Spleen (tissue), 11 donors: ENCODE results near the gene PSMA6. TPM values are rescaled to one million over a fixed set of nuclear protein-coding genes. Genes with fewer than 3 reads are reported as not detected.
"Not testable (repeated sequence)": the region's sequence is repeated elsewhere in the genome, so short reads cannot be mapped to it uniquely, and the experiment has no call there.

ENCODE experiments used
- DNase-seq: peaks from one replicate; pipeline ENCODE4 v3.0.0-alpha.2; 2020
- H3K27ac ChIP-seq, 8 donors: fragments of 200-600 bp; sonication (generic) in 7 of 8; 1 replicate in 4 of 8; 2 replicates in 4 of 8; pipeline versions ENCODE4 v1.5.0 to v1.8.0; 2016 to 2021; ENCODE audit warnings: inconsistent platforms in 4 of 8, mild to moderate bottlenecking in 4 of 8, moderate library complexity in 1 of 8
- H3K27me3 ChIP-seq, 7 donors: fragments of 200-600 bp; sonication (generic) in 6 of 7; replicated peaks in 1 of 7; 1 replicate in 4 of 7; 2 replicates in 3 of 7; pipeline versions ENCODE4 v1.5.0 to v1.8.0; 2016 to 2021; ENCODE audit warnings: inconsistent platforms in 3 of 7, mild to moderate bottlenecking in 1 of 7
- H3K36me3 ChIP-seq, 6 donors: fragments of 200-600 bp; sonication (generic) in 5 of 6; 1 replicate in 4 of 6; 2 replicates in 2 of 6; pipeline versions ENCODE4 v1.5.0 to v1.8.0; 2016 to 2021; ENCODE audit warnings: inconsistent platforms in 2 of 6
- H3K4me1 ChIP-seq, 6 donors: fragments of 200-600 bp; sonication (generic) in 5 of 6; 1 replicate in 3 of 6; 2 replicates in 3 of 6; pipeline versions ENCODE4 v1.5.0 to v1.8.0; 2016 to 2021; ENCODE audit warnings: inconsistent platforms in 3 of 6
- H3K4me3 ChIP-seq, 8 donors: fragments of 200-600 bp; sonication (generic) in 7 of 8; 1 replicate in 4 of 8; 2 replicates in 4 of 8; pipeline versions ENCODE4 v1.5.0 to v1.8.0; 2016 to 2021; ENCODE audit warnings: inconsistent platforms in 4 of 8, mild to moderate bottlenecking in 4 of 8, moderate library complexity in 2 of 8
- H3K9me3 ChIP-seq, 8 donors: fragments of 200-600 bp; sonication (generic) in 7 of 8; 1 replicate in 4 of 8; 2 replicates in 4 of 8; pipeline versions ENCODE4 v1.5.0 to v1.8.0; 2016 to 2021; ENCODE audit warnings: inconsistent platforms in 4 of 8
- POLR2A ChIP-seq, 3 donors: fragments of 450-650 bp; IDR thresholded peaks; one replicate each; pipeline ENCODE4 v1.5.1; 2017; ENCODE audit warnings: antibody characterized with exemption in 3 of 3, mild to moderate bottlenecking in 1 of 3
- POLR2AphosphoS5 ChIP-seq, 3 donors: sonication (generic); formaldehyde crosslinking; IDR thresholded peaks; one replicate each; pipeline ENCODE4 v1.5.1; 2017; ENCODE audit warnings: antibody characterized with exemption in 3 of 3
- WGBS, 5 donors: extraction: QIAGEN DNeasy Blood & Tissue Kit in 3 of 5; methylation state at CpG; one replicate each; pipeline versions ENCODE4 v1.1.5 to v1.1.7; 2013 to 2018; 5-methylcytosine and 5-hydroxymethylcytosine counted together
- intact Hi-C: fragments of 100-400 bp; cut with DNase I; formaldehyde crosslinking; loops from one replicate; pipeline ENCODE4 v1.15.0; 2023; ENCODE audit warnings: low total_unique reads
- polyA plus RNA-seq, 3 donors: library from polyadenylated mRNA; stranded (reverse); fragments of 200-250 nt; gene quantifications; one replicate each; pipeline ENCODE4 v1.2.1, GENCODE V29; 2013
- total RNA-seq, 7 donors: library from RNA; depleted of rRNA in 3 of 7; stranded (reverse); fragments of >200 nt in 3 of 7; fragmentation: NEBNext Ultra II Directional in 4 of 7; extraction: Animal tissue kit (Norgen Biotek cat#: 25700) in 4 of 7; gene quantifications; one replicate each; pipeline versions ENCODE4 v1.1.0 to v1.2.1, GENCODE V29; 2016 to 2021
- TF ChIP-seq, protein P1 (sequence below), 11 experiments: fragments of 200-600 bp in 7 of 11; fragments of 450-650 bp in 4 of 11; sonication (generic) in 4 of 11; IDR thresholded peaks in 8 of 11; conservative IDR thresholded peaks in 3 of 11; 1 replicate in 7 of 11; 2 replicates in 4 of 11; pipeline versions ENCODE4 v1.4.0 to v1.8.0; 2016 to 2021; ENCODE audit warnings: antibody characterized with exemption in 11 of 11, inconsistent platforms in 4 of 11, mild to moderate bottlenecking in 1 of 11
- donor health status: healthy with polysubstance abuse.
- donor health status: DM: no; HTN: no; CAD: no; lungs with moderate emphysema.
- donor health status: DM: no; HTN: no; CAD: no.
- donor health status: Bipolar disorder and iron deficiency.
- donor health status: healthy.
- donor health status: DM: no; HTN: no; CAD: no.
- donor health status: DM: yes; HTN: yes; CAD: no.

Gene PSMA6
- total and polyA plus RNA-seq, 10 donors = 108 to 185 (median 131) TPM

- H3K4me3 ChIP-seq = no peak overlapping the region
- intact Hi-C loops = loop anchor here (10.0 kb wide), 1 partner anchor 69 kb away; the partner anchor contains the start of gene NFKBIA
- no peak for DNase-seq
- no peaks in the 10 kb centered on the region for H3K36me3 ChIP-seq
- WGBS, 5 donors = 70 to 84% (median 72%) methylated on average over 13 of the region's 13 CpGs
- peak overlapping the region; percentile 22 to 95 (median 88) for H3K27ac ChIP-seq
- H3K27me3 ChIP-seq = no peaks in the 10 kb centered on the region
- no peak for TF ChIP-seq POLR2A (IDR thresholded peaks at IDR 0.05)
- TF ChIP-seq POLR2AphosphoS5 (IDR thresholded peaks at IDR 0.05) = peak in 2 of 3 donors; percentile 73 to 78
- TF ChIP-seq, protein P1, sequence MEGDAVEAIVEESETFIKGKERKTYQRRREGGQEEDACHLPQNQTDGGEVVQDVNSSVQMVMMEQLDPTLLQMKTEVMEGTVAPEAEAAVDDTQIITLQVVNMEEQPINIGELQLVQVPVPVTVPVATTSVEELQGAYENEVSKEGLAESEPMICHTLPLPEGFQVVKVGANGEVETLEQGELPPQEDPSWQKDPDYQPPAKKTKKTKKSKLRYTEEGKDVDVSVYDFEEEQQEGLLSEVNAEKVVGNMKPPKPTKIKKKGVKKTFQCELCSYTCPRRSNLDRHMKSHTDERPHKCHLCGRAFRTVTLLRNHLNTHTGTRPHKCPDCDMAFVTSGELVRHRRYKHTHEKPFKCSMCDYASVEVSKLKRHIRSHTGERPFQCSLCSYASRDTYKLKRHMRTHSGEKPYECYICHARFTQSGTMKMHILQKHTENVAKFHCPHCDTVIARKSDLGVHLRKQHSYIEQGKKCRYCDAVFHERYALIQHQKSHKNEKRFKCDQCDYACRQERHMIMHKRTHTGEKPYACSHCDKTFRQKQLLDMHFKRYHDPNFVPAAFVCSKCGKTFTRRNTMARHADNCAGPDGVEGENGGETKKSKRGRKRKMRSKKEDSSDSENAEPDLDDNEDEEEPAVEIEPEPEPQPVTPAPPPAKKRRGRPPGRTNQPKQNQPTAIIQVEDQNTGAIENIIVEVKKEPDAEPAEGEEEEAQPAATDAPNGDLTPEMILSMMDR (IDR thresholded peaks at IDR 0.05 in 8 of 11, conservative IDR thresholded peaks at IDR 0.05 in 3 of 11) = peak in 1 of 11 experiments; percentile 21
- peaks cover 65 to 93% (median 86%) of the 10 kb centered on the region in 6 donors for H3K4me1 ChIP-seq
- no peaks in the 10 kb centered on the region for H3K9me3 ChIP-seq
Measured at GRCh38 chr14:35335388-35336092, 43.4 kb downstream of the PSMA6 start.

DNA sequence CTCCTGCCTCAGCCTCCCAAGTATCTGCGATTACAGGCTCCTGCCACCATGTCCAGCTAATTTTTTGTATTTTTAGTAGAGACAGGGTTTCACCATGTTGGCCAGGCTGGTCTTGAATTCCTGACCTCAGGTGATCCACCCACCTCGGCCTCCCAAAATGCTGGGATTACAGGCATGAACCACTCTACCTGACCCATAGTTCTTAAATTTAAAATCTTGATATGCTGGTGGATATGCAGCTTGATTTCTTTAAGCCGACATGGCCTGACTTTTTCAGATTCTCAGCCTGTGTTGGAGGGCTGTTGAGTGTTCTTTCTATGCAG lies 44.0 kb downstream of the PSMA6 start:
- intact Hi-C loops = loop anchor here (10.0 kb wide), 1 partner anchor 69 kb away; the partner anchor contains the start of gene NFKBIA
- TF ChIP-seq POLR2A (IDR thresholded peaks at IDR 0.05) = peak in 1 of 3 donors; percentile 58
- not testable (repeated sequence) for H3K27me3 ChIP-seq, H3K4me3 ChIP-seq, H3K9me3 ChIP-seq, DNase-seq, H3K36me3 ChIP-seq
- WGBS, 5 donors = 55 to 93% (median 71%) methylated on average over 3 of the region's 3 CpGs
- Histone ChIP-seq H3K4me1 (peaks cover 71 to 99% (median 92%) of the 10 kb centered on the region in 6 donors), H3K27ac (peak overlapping the region; percentile 22 to 95 (median 88))

DNA sequence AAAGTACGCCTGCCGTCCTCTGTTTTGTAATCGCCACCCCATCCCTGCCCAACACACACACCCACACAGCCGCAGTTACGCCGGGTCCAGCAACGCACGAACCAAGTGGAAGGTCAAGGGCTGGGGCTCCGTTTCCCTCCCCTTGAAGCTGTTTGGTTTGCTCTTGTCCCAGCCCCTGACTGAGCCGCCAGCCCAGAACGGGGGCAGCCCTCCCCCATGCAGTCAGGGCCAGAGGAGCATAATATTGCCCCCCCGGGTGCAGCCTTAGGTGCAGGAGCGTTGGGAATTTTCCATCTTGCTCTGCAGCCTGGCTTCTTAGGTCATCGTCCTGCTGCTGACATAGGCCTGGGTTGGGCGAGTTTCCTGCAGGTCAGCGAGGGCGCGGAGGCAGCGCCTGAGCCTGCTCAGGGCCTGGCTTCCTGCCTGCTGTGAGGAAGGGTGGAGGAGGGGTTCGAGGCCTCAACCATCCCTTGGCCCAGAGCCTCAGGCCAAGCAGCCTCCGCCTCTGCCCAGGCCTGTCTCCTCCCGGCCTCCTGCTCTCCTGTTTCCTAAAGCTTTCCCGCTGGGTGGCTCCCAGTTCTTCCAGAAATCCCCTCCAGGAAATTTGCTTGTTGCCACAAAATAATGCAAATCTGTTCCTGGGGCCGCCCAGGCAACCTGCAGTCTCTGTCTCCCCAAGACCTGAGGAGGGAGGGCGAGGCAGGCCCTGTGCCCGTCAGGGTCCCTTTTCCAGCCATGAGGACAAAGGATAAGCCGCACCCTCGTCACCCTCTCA lies 44.5 kb downstream of the PSMA6 start:
- DNase-seq = peak; percentile 92
- Histone ChIP-seq H3K4me1 (peaks cover 74 to 100% (median 95%) of the 10 kb centered on the region in 6 donors), H3K4me3 (no peak overlapping the region), H3K27ac (peak overlapping the region; percentile 22 to 95 (median 88)), H3K36me3 (no peaks in the 10 kb centered on the region), H3K9me3 (no peaks in the 10 kb centered on the region), H3K27me3 (no peaks in the 10 kb centered on the region)
- 43 to 80% (median 46%) methylated on average over 20 to 28 of the region's 28 CpGs for WGBS, 5 donors
- TF ChIP-seq POLR2AphosphoS5 (IDR thresholded peaks at IDR 0.05) = peak; percentile 90 to 95 (median 93)
- TF ChIP-seq, protein P1 (IDR thresholded peaks at IDR 0.05 in 8 of 11, conservative IDR thresholded peaks at IDR 0.05 in 3 of 11) = peak in 1 of 11 experiments; percentile 4
- TF ChIP-seq POLR2A (IDR thresholded peaks at IDR 0.05) = no peak
- intact Hi-C loops = loop anchor here (10.0 kb wide), 1 partner anchor 68 kb away; the partner anchor contains the start of gene NFKBIA

- no peaks in the 10 kb centered on the region for H3K27me3 ChIP-seq
- H3K4me1 ChIP-seq = peaks cover 74 to 100% (median 95%) of the 10 kb centered on the region in 6 donors
- TF ChIP-seq POLR2A (IDR thresholded peaks at IDR 0.05) (no peak), POLR2AphosphoS5 (IDR thresholded peaks at IDR 0.05) (no peak)
- TF ChIP-seq, protein P1 (IDR thresholded peaks at IDR 0.05 in 8 of 11, conservative IDR thresholded peaks at IDR 0.05 in 3 of 11) = peak in 1 of 11 experiments; percentile 6
- WGBS, 5 donors = 73 to 87% (median 83%) methylated on average over 6 to 10 of the region's 10 CpGs
- no peak for DNase-seq
- no peak overlapping the region for H3K4me3 ChIP-seq
- no peaks in the 10 kb centered on the region for H3K9me3 ChIP-seq
- intact Hi-C loops = loop anchor here (10.0 kb wide), 1 partner anchor 67 kb away; the partner anchor contains the start of gene NFKBIA
- H3K36me3 ChIP-seq = no peaks in the 10 kb centered on the region
- peak overlapping the region; percentile 22 to 95 (median 88) for H3K27ac ChIP-seq
Measured at GRCh38 chr14:35337269-35338255, 45.4 kb downstream of the PSMA6 start.
